ENCODE results near the gene RABGGTA.
A peak's percentile ranks its signal among the peaks of the same experiment; 100 is the strongest.
"Not testable (repeated sequence)": the region's sequence is repeated elsewhere in the genome, so short reads cannot be mapped to it uniquely, and the experiment has no call there.

RABGGTA gene

DNA sequence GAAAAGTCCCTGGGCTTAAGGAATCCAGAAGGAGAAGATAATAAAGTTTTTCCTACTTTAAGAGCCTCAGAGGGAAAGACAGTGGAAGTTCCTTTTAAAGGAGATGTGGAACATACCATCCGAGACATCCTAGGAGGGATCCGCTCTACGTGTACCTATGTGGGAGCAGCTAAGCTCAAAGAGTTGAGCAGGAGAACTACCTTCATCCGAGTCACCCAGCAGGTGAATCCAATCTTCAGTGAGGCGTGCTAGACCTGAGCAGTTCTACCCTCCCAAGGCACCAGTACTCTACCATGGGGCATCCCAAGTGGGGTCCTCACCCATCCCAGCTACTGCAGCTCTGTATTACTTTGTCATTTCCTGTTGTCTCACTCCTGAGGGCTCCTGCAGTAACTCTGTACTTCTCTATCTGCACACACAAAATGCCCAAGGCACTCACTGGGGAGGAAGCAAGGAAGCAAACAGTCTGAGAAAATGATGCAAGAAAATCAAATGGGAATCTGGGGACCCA lies 32.8 kb downstream of the RABGGTA start:
- no peak for DNase-seq

GRCh38 chr14:24238123-24238522 lies 33.3 kb downstream of the RABGGTA start:
- no peak for DNase-seq

GRCh38 chr14:24237463-24237955 lies 33.9 kb downstream of the RABGGTA start:
- DNase-seq = no peak

DNA sequence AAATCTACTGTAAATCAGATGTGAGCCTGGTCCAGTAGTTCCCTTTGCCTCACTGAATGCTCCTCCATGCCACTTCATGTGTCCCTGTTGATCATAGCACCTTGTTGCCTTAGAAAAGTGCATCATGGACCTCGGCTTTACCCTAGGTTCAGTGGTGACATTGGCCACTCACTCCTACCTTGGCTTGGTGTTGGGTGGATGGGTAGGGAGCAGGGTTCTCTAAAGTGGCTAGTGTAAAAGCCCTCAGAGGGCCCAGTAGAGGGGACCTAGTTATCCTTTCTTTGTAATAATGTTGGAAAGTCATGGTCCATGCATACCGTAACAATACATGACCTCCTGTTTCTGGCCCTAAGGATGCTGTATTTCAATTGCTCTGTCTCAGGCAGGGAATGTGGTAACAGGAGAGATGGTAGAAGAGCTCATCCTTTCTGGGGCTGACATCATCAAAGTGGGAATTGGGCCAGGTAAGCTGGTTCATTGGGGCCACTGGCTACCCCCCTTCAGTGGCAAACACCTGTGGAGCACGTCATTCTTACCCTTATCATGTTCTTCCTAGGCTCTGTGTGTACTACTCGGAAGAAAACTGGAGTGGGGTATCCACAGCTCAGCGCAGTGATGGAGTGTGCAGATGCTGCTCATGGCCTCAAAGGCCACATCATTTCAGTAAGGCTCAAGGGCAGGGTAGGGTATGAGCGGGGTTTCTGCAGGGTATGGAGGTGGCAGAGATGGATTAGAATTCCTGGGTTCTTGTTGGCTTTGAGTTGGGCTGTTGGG lies 34.5 kb downstream of the RABGGTA start:
- DNase-seq = no peak

DNA sequence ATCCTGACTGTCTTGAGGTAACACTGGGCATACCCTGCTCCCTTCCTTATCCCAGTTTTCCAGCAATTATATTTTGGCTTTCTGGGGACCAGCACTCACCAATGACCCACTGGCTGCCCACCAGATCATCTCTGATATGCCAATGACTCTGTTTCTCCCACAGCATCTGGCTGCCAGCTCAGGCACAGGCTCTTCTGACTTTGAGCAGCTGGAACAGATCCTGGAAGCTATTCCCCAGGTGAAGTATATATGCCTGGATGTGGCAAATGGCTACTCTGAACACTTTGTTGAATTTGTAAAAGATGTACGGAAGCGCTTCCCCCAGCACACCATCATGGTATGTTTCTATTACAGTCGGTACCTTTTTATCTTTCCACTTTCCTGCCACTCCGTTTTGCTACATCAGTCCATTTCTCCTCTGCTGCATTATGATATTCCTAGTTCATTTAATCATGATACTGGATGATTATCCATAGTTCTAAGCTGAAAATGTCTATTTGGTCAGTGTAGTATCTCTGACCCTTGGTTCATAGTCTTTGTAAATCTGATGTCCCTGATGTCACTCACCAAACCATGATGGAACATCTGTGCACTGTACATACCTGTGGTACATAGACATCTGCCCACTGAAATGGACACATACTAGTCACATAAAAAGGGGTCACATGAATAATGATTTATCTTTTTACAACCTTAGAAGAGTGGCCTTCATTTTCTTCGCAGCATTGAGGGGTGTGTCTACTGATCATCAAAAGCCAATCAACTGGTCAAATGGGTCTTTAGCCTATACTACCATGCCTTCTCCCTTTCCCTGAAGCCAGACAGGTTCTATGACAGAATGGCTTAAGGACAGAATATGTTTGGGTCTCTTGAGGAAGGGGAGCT lies 35.4 kb downstream of the RABGGTA start:
- no peak for DNase-seq

GRCh38 chr14:24234095-24235005 lies 37.0 kb downstream of the RABGGTA start:
- DNase-seq = no peak

GRCh38 chr14:24233538-24233866 lies 37.9 kb downstream of the RABGGTA start:
- DNase-seq = peak in 1 of 2 experiments; percentile 9

DNA sequence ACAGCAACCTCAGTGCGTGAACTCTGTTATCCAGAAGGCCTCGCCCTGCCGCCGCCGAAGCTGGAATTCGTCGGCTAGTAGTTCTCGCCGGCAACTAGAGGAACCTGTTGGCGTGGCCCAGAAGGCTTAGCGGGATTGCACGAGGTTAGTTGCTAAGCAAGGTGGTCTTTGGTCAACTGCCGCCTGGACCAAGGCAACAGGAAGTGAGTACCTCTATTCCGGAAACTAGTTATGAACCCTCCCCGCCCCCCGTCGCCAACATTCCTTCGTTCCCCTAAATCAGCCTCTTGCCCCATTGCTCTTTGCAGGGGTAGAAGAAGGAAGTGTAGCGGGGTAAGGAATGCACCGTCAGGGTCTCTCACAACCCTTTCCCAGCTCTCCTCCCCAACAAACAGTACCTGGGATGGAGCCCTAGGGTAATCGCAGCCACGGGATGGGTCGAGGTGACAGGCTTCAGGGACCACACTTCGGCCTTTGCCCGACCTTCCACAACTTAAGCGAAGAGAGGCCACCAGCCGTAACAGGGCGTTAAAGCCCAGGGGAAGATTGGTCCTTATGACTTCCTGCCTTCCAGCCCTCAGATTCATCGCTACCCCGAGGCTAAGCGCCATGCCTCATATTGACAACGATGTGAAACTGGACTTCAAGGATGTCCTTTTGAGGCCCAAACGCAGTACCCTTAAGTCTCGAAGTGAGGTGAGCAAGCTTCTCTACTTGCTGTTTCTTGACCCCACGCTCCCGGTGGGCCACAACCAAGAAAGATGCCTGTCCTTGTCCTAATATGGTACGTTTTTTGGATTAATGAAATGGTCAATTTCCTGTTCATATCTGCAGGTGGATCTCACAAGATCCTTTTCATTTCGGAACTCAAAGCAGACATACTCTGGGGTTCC lies 38.5 kb downstream of the RABGGTA start, which contains the start of gene GMPR2:
TSS of gene GMPR2 (plus strand) at position 285 of the 893 bp plus-strand sequence. CDS start at position 610, 325 bp downstream.
- no peak for DNase-seq

DNA sequence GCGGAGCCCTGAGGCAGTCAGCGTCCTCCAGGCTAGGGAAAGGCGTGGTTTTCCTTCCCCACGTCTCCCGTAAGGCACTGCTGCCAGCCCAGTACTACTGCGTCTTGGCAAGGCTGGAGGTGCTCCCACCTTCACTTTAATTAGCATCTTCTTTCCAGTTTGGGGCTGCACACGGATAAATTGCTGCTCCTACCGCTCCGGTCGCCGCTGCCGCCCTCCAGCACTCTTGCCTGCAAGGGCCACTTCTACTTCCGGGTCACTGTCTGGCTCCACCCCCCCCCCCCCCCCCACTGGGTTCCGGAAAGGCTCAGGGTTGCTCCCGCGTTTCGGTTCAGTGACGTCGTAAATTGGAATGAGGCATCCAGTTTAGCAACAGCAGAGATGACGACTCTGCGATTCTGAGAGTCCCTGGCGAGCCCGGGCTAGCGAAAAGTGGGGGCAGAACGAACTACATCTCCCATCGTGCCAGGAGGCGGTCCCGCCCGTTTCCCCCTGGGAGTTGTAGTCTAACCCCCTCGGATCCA lies 39.2 kb downstream of the RABGGTA start, which contains the start of gene NEDD8:
TSS of gene NEDD8 (minus strand) at position 247 of the 524 bp plus-strand sequence. CDS start at position 147, 100 bp downstream.
- DNase-seq = peak; percentile 89 to 95

DNA sequence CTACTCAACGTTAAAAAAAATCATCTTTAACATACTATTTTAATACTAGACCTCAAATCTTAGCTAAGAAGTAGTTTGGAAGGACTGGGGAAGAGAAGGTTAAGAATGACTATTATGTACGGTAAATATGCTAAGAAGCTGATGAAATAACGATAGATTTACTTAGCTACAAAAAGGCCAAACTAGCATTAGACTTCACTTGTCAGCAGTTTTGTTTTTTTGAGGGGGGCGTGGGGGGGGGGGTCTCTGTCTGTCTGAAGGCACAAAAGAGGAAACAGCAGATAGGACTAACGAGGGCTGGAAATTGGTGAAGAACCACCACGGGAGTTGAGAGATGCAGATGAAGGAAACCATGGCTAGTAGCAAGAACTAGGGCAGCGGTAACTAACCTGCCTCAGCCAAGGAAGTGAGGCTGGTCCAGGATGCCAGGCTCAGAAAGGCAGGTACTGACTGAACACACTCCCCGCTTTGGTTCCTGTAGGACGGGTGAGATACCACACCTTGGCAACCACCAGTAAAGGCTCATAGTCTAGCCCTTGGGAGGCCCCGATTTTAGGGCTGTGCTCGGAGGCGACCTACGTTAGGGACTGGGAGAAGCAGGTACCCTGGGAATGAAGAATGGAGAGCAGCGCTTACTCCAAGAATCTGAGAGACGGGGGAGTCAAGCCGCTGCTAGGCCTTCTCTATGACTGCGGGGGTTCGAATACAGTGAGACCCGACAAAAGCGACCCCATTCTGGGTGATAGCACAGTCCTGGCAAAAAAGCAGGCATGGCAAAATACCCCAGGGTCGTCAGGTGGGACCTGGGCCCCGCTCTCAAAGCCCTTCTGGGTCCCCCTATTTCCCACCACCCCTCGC lies 39.9 kb downstream of the RABGGTA start:
- peak in 1 of 2 experiments; percentile 59 for DNase-seq

DNA sequence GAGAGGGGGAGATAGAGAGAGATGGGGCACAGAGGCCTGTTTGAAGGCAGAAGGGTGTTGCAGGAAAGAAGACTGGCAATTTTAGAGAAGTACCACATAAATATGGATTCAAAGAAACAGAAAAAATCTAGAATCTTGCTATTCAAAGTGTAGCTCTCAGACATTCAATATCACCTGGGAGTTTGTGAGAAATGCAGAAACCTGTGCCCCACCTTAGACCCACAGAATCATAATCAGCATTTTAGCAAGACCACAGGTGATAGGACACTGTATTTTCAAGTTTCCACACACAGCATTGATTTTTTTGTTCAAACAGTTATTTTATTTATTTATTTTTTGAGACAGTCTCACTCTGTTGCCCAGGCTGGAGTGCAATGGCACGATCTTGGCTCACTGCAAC lies 42.5 kb downstream of the RABGGTA start:
- no peak for DNase-seq

DNA sequence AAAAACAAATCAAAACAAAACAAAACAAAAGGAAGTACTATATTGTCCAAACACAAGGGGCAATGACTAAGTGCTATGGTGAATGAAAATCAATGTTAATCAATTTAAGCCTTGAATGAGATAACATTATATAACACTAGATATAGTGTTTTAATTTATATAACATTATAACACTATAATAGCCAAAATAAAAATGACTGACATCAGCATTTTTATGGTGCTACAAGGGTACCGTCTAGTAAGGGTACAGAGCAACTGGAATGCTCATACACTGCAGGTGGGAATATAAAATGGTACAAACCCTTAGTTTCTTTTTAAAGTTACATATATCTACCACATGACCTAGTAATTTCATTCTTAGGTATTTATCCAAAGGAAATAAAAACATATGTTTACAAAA lies 44.9 kb downstream of the RABGGTA start:
- DNase-seq = no peak

GRCh38 chr14:24224618-24225071 lies 46.8 kb downstream of the RABGGTA start:
- no peak for DNase-seq

- DNase-seq = not testable (repeated sequence)
Measured at GRCh38 chr14:24222987-24223386, 48.4 kb downstream of the RABGGTA start.

GRCh38 chr14:24219521-24219920 lies 51.9 kb downstream of the RABGGTA start:
- DNase-seq = no peak

GRCh38 chr14:24219080-24219479 lies 52.3 kb downstream of the RABGGTA start:
- no peak for DNase-seq

GRCh38 chr14:24216876-24217275 lies 54.5 kb downstream of the RABGGTA start:
- DNase-seq = not testable (repeated sequence)

GRCh38 chr14:24216345-24216699 lies 55.1 kb downstream of the RABGGTA start:
- DNase-seq = no peak

Data from NCI-H526 (cell line).